PFSK-1 (cell line): ENCODE data around the gene ANKIB1.

ENCODE experiments used
- POLR2AphosphoS5 ChIP-seq: IDR thresholded peaks from 2 replicates; pipeline ENCODE4 v1.6.1; 2012; ENCODE audit warnings: low read depth, mild to moderate bottlenecking, control low read depth, low read length, moderate library complexity
- SIN3A ChIP-seq: IDR thresholded peaks from 2 replicates; pipeline ENCODE4 v1.6.1; 2012; ENCODE audit warnings: mild to moderate bottlenecking, low read length, moderate library complexity, borderline replicate concordance; ENCODE audit not compliant: insufficient read depth
- TAF1 ChIP-seq: IDR thresholded peaks from 2 replicates; pipeline ENCODE4 v1.6.1; 2012; ENCODE audit warnings: low read length, control low read depth, borderline replicate concordance; ENCODE audit not compliant: insufficient read depth
- TF ChIP-seq, protein P1 (sequence below), 2 experiments: IDR thresholded peaks; 2 replicates each; pipeline versions ENCODE4 v1.6.1 to v1.8.0; 2011 to 2012; ENCODE audit warnings: low read depth in 2 of 2, low read length in 2 of 2, control low read depth in 1 of 2, inconsistent platforms in 1 of 2, mild to moderate bottlenecking in 1 of 2, moderate library complexity in 1 of 2; ENCODE audit not compliant: insufficient read depth in 1 of 2

- TF ChIP-seq, protein P1, sequence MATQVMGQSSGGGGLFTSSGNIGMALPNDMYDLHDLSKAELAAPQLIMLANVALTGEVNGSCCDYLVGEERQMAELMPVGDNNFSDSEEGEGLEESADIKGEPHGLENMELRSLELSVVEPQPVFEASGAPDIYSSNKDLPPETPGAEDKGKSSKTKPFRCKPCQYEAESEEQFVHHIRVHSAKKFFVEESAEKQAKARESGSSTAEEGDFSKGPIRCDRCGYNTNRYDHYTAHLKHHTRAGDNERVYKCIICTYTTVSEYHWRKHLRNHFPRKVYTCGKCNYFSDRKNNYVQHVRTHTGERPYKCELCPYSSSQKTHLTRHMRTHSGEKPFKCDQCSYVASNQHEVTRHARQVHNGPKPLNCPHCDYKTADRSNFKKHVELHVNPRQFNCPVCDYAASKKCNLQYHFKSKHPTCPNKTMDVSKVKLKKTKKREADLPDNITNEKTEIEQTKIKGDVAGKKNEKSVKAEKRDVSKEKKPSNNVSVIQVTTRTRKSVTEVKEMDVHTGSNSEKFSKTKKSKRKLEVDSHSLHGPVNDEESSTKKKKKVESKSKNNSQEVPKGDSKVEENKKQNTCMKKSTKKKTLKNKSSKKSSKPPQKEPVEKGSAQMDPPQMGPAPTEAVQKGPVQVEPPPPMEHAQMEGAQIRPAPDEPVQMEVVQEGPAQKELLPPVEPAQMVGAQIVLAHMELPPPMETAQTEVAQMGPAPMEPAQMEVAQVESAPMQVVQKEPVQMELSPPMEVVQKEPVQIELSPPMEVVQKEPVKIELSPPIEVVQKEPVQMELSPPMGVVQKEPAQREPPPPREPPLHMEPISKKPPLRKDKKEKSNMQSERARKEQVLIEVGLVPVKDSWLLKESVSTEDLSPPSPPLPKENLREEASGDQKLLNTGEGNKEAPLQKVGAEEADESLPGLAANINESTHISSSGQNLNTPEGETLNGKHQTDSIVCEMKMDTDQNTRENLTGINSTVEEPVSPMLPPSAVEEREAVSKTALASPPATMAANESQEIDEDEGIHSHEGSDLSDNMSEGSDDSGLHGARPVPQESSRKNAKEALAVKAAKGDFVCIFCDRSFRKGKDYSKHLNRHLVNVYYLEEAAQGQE (IDR thresholded peaks at IDR 0.05; ENCODE audit: insufficient read depth in 1 of 2, low read depth in 2 of 2, low read length in 2 of 2), result no peak
- TF ChIP-seq TAF1 (no peak), SIN3A (no peak), POLR2AphosphoS5 (no peak)
Measured at GRCh38 chr7:92303761-92304160, 58.0 kb downstream of the ANKIB1 start.
